H9 (cell line): Measurements from ENCODE around the gene OMP. TPM values are rescaled to one million over a fixed set of nuclear protein-coding genes. Genes with fewer than 3 reads are reported as not detected.

Experiments
- DNase-seq: peaks from one replicate; pipeline ENCODE4 v3.0.0-alpha.2; 2017
- H2AFZ ChIP-seq: one replicate; pipeline ENCODE4 v1.6.1; 2013; ENCODE audit warnings: mild to moderate bottlenecking, low read length, control low read depth, moderate library complexity
- H2AK5ac ChIP-seq: 2 replicates; pipeline ENCODE4 v1.6.1; 2013; ENCODE audit warnings: low read length, control low read depth, mixed read lengths; ENCODE audit not compliant: insufficient read length
- H2BK120ac ChIP-seq: one replicate; pipeline ENCODE4 v1.6.1; 2013; ENCODE audit warnings: low read depth, mild to moderate bottlenecking, low read length, control low read depth, inconsistent platforms; ENCODE audit not compliant: poor library complexity, severe bottlenecking
- H2BK12ac ChIP-seq: 2 replicates; pipeline ENCODE4 v1.6.1; 2013; ENCODE audit warnings: low read length, control low read depth, mixed read lengths, low read depth; ENCODE audit not compliant: insufficient read length
- H2BK15ac ChIP-seq: 2 replicates; pipeline ENCODE4 v1.6.1; 2013; ENCODE audit warnings: low read depth, low read length, control low read depth
- H2BK20ac ChIP-seq: one replicate; pipeline ENCODE4 v1.6.1; 2013; ENCODE audit warnings: low read depth, mild to moderate bottlenecking, low read length, control low read depth, inconsistent platforms; ENCODE audit not compliant: poor library complexity, severe bottlenecking
- H2BK5ac ChIP-seq: 2 replicates; pipeline ENCODE4 v1.6.1; 2013; ENCODE audit warnings: low read length, control low read depth, mixed read lengths; ENCODE audit not compliant: insufficient read length
- H3K14ac ChIP-seq: 2 replicates; pipeline ENCODE4 v1.6.1; 2013; ENCODE audit warnings: low read length, control low read depth; ENCODE audit not compliant: insufficient read depth
- H3K18ac ChIP-seq: 2 replicates; pipeline ENCODE4 v1.6.1; 2013; ENCODE audit warnings: low read depth, mild to moderate bottlenecking, mixed read lengths, low read length, control low read depth; ENCODE audit not compliant: insufficient read length
- H3K23ac ChIP-seq: 2 replicates; pipeline ENCODE4 v1.6.1; 2013; ENCODE audit warnings: low read length, control low read depth, mixed read lengths, low read depth; ENCODE audit not compliant: insufficient read length
- H3K23me2 ChIP-seq: 2 replicates; pipeline ENCODE4 v1.6.1; 2013; ENCODE audit warnings: low read depth, mild to moderate bottlenecking, mixed read lengths, low read length, control low read depth; ENCODE audit not compliant: insufficient read length, poor library complexity, severe bottlenecking
- H3K27ac ChIP-seq: 2 replicates; pipeline ENCODE4 v1.5.1; 2013; ENCODE audit warnings: low read length, control low read depth, mixed read lengths, low read depth; ENCODE audit not compliant: insufficient read length
- H3K27me3 ChIP-seq: 2 replicates; pipeline ENCODE4 v1.6.1; 2013; ENCODE audit warnings: low read length, control low read depth, inconsistent platforms; ENCODE audit not compliant: insufficient read depth
- H3K4ac ChIP-seq: 2 replicates; pipeline ENCODE4 v1.6.1; 2013; ENCODE audit warnings: low read depth, mild to moderate bottlenecking, control low read depth, inconsistent platforms, low read length, moderate library complexity
- H3K4me1 ChIP-seq: 2 replicates; pipeline ENCODE4 v1.6.1; 2013; ENCODE audit warnings: low read length, control low read depth, inconsistent platforms; ENCODE audit not compliant: insufficient read depth
- H3K4me2 ChIP-seq: 2 replicates; pipeline ENCODE4 v1.6.1; 2013; ENCODE audit warnings: low read length, control low read depth, mixed read lengths; ENCODE audit not compliant: insufficient read length, insufficient read depth
- H3K56ac ChIP-seq: 2 replicates; pipeline ENCODE4 v1.6.1; 2013; ENCODE audit warnings: low read depth, mild to moderate bottlenecking, mixed read lengths, low read length, control low read depth; ENCODE audit not compliant: insufficient read length
- H3K79me1 ChIP-seq: 2 replicates; pipeline ENCODE4 v1.6.1; 2013; ENCODE audit warnings: low read depth, mild to moderate bottlenecking, moderate library complexity, low read length, control low read depth, inconsistent platforms; ENCODE audit not compliant: insufficient read depth, poor library complexity, severe bottlenecking
- H3K79me2 ChIP-seq: 2 replicates; pipeline ENCODE4 v1.6.1; 2013; ENCODE audit warnings: low read length, control low read depth, inconsistent platforms; ENCODE audit not compliant: insufficient read depth
- H3K9ac ChIP-seq: 2 replicates; pipeline ENCODE4 v1.6.1; 2013; ENCODE audit warnings: low read length, control low read depth, mixed read lengths; ENCODE audit not compliant: insufficient read length; ENCODE audit errors: extremely low read depth
- H3K9me3 ChIP-seq: one replicate; pipeline ENCODE4 v1.6.1; 2013; ENCODE audit warnings: low read depth, low read length, inconsistent platforms; ENCODE audit not compliant: control insufficient read depth
- H3T11ph ChIP-seq: one replicate; pipeline ENCODE4 v1.6.1; 2013; ENCODE audit warnings: mild to moderate bottlenecking, low read length, control low read depth, inconsistent platforms
- H4K20me1 ChIP-seq: one replicate; pipeline ENCODE4 v1.6.1; 2013; ENCODE audit not compliant: control insufficient read depth, insufficient read length, insufficient read depth
- H4K5ac ChIP-seq: 2 replicates; pipeline ENCODE4 v1.6.1; 2013; ENCODE audit warnings: low read depth, mild to moderate bottlenecking, mixed read lengths, low read length, control low read depth; ENCODE audit not compliant: insufficient read length
- H4K8ac ChIP-seq: replicated peaks from 2 replicates; pipeline ENCODE4 v1.6.1; 2013; ENCODE audit warnings: low read length, control low read depth, mixed read lengths, low read depth; ENCODE audit not compliant: insufficient read length
- H4K91ac ChIP-seq: 2 replicates; pipeline ENCODE4 v1.6.1; 2013; ENCODE audit warnings: low read depth, mild to moderate bottlenecking, moderate library complexity, mixed read lengths, low read length, control low read depth; ENCODE audit not compliant: insufficient read length
- H3K27ac Mint-ChIP-seq, 3 experiments: 2 replicates in 2 of 3; 3 replicates in 1 of 3; pipeline ENCODE4 v1.8.0; 2020 to 2021; ENCODE audit warnings: mixed read lengths in 3 of 3, mild to moderate bottlenecking in 1 of 3, moderate library complexity in 1 of 3
- H3K27me3 Mint-ChIP-seq: 2 replicates; pipeline ENCODE4 v1.8.0; 2021; ENCODE audit warnings: low read depth, mild to moderate bottlenecking, moderate library complexity, mixed read lengths
- H3K36me3 Mint-ChIP-seq, 3 experiments: 2 replicates in 2 of 3; 3 replicates in 1 of 3; pipeline ENCODE4 v1.8.0; 2020 to 2021; ENCODE audit warnings: low read depth in 3 of 3, mixed read lengths in 3 of 3; ENCODE audit not compliant: insufficient read depth in 1 of 3
- H3K4me1 Mint-ChIP-seq, 2 experiments: 2 replicates each; pipeline ENCODE4 v1.8.0; 2020; ENCODE audit warnings: mixed read lengths in 2 of 2
- H3K4me3 Mint-ChIP-seq, 2 experiments: 2 replicates in 1 of 2; 3 replicates in 1 of 2; pipeline ENCODE4 v1.8.0; 2020 to 2021; ENCODE audit warnings: mild to moderate bottlenecking in 2 of 2, mixed read lengths in 2 of 2, moderate library complexity in 1 of 2
- H3K9me3 Mint-ChIP-seq, 2 experiments: 2 replicates in 1 of 2; 3 replicates in 1 of 2; pipeline ENCODE4 v1.8.0; 2020; ENCODE audit warnings: mild to moderate bottlenecking in 2 of 2, mixed read lengths in 2 of 2, moderate library complexity in 1 of 2
- CTCF ChIP-seq: fragments of 200-600 bp; sonication (generic); conservative IDR thresholded peaks from 3 replicates; pipeline ENCODE4 v1.8.0; 2021; ENCODE audit warnings: antibody characterized with exemption, mild to moderate bottlenecking
- WGBS: extraction: QIAGEN DNeasy Blood & Tissue Kit; methylation state at CpG from one replicate; pipeline ENCODE4 v1.1.7; 2013; ENCODE audit warnings: missing lambda C conversion rate, low lambda C conversion rate, mixed read lengths; ENCODE audit not compliant: insufficient read length; ENCODE audit errors: extremely low coverage; 5-methylcytosine and 5-hydroxymethylcytosine counted together
- total RNA-seq: library from RNA; stranded (reverse); gene quantifications from 2 replicates; pipeline ENCODE4 v1.2.1, GENCODE V29; 2021

OMP gene
- total RNA-seq, 1 experiment from 2014 or later, result not detected

- no peaks in the 10 kb centered on the region for H3K27me3 Mint-ChIP-seq
- no peak for TF ChIP-seq CTCF
- no peak overlapping the region for H4K8ac ChIP-seq
These were observed 21.9 kb upstream of the OMP start for GRCh38 chr11:77080643-77081210.

More at GRCh38 chr11:77080643-77081210, 21.9 kb upstream of the OMP start:
- Histone ChIP-seq H4K91ac (no peak overlapping the region), H3K9me3 (no peaks in the 10 kb centered on the region), H3K18ac (no peak overlapping the region), H3T11ph (no peak overlapping the region), H3K56ac (no peak overlapping the region), H3K23me2 (no peaks in the 10 kb centered on the region), H3K79me1 (no peaks in the 10 kb centered on the region), H2BK15ac (no peak overlapping the region), H3K23ac (no peak overlapping the region), H3K14ac (no peak overlapping the region), H2BK20ac (no peak overlapping the region), H4K20me1 (no peaks in the 10 kb centered on the region), H2BK12ac (no peak overlapping the region), H3K9ac (no peak overlapping the region), H3K4me2 (no peak overlapping the region), H2AFZ (no peak overlapping the region), H3K4ac (no peak overlapping the region), H4K5ac (no peak overlapping the region), H2AK5ac (no peak overlapping the region), H3K79me2 (no peaks in the 10 kb centered on the region), H2BK120ac (no peak overlapping the region), H3K27ac (no peak overlapping the region), H2BK5ac (no peak overlapping the region), H3K4me1 (no peaks in the 10 kb centered on the region), H3K27me3 (no peaks in the 10 kb centered on the region)
- peaks cover 10 to 11% of the 10 kb centered on the region in 2 experiments; a peak in 4 of 5 replicates for H3K9me3 Mint-ChIP-seq
- peaks cover 6 to 8% of the 10 kb centered on the region in 2 experiments for H3K4me1 Mint-ChIP-seq
- peaks cover 0 to 3% (median 0%) of the 10 kb centered on the region in 3 experiments; a peak in 6 of 7 replicates for H3K36me3 Mint-ChIP-seq
- WGBS, result no CpG with 5 or more reads among the region's 2 CpGs
- H3K27ac Mint-ChIP-seq, result no peak overlapping the region
- DNase-seq, result no peak
- no peak overlapping the region for H3K4me3 Mint-ChIP-seq
